Measurements from ENCODE around the gene COG5. TPM values are rescaled to one million over a fixed set of nuclear protein-coding genes. Genes with fewer than 3 reads are reported as not detected.

The COG5 gene
- total and polyA plus RNA-seq, 9 of the 15 experiments (the other 6 are each of a cell fraction or from before 2014, with no cell fraction given) = 15.3 to 75.1 (median 56.4) TPM

GRCh38 chr7:107318523-107319160 is 245.1 kb downstream of the COG5 start (continued):
- TF ChIP-seq SMC3 (conservative IDR thresholded peaks at IDR 0.05; ENCODE audit: insufficient read depth, low read depth, low read length) (no peak), ZNF212 (CRISPR knock-in tag; IDR thresholded peaks at IDR 0.05) (peak; percentile 12; the same call in 1 of the 2 replicates), TEAD1 (CRISPR knock-in tag; IDR thresholded peaks at IDR 0.05) (peak in 1 of 2 experiments; percentile 95; a peak in 2 of 4 replicates), E2F5 (CRISPR knock-in tag; IDR thresholded peaks at IDR 0.05) (no peak), ZNF785 (CRISPR knock-in tag; IDR thresholded peaks at IDR 0.05) (no peak), MNT (conservative IDR thresholded peaks at IDR 0.05) (peak; percentile 37 to 55), MGA (IDR thresholded peaks at IDR 0.05) (no peak; the same call in 1 of the 2 replicates), MED1 (CRISPR knock-in tag; IDR thresholded peaks at IDR 0.05; ENCODE audit: borderline replicate concordance) (no peak), ESRRA (IDR thresholded peaks at IDR 0.05; ENCODE audit: borderline replicate concordance, low read depth) (peak; percentile 95), L3MBTL2 (IDR thresholded peaks at IDR 0.05) (peak; percentile 79)
